AG04450 (cell line): Measurements from ENCODE around the gene NGB. TPM values are rescaled to one million over a fixed set of nuclear protein-coding genes. Genes with fewer than 3 reads are reported as not detected.

ENCODE experiments used
- CTCF ChIA-PET: fragments of 300-600, 350-600 bp; formaldehyde crosslinking; extraction: SDS; loops from one replicate; lab custom pipeline; 2022; ENCODE audit warnings: antibody characterized with exemption, inconsistent platforms; lab: Charles Lee
- POLR2A ChIA-PET: fragments of 350-600 bp; formaldehyde crosslinking; extraction: SDS; loops from one replicate; lab custom pipeline; 2021; ENCODE audit warnings: antibody characterized with exemption, inconsistent platforms; lab: Yijun Ruan, JAX
- DNase-seq: peaks from one replicate; pipeline ENCODE4 v3.0.0-alpha.2; 2011; ENCODE audit warnings: low read depth, low spot score
- H3K27ac ChIP-seq: one replicate; pipeline ENCODE4 v1.5.1; 2012; ENCODE audit warnings: low read depth, low read length, control low read depth
- H3K27me3 ChIP-seq: one replicate; pipeline ENCODE4 v1.6.0; 2012; ENCODE audit warnings: low read length; ENCODE audit not compliant: control insufficient read depth, insufficient read depth
- H3K4me3 ChIP-seq: 2 replicates; pipeline ENCODE4 v1.5.1; 2011; ENCODE audit warnings: mild to moderate bottlenecking, low read depth, low read length, control low read depth
- H3K9me3 ChIP-seq: 2 replicates; pipeline ENCODE4 v1.5.1; 2012; ENCODE audit warnings: low read length; ENCODE audit not compliant: control insufficient read depth, insufficient read depth
- CTCF ChIP-seq: IDR thresholded peaks from 2 replicates; pipeline ENCODE4 v1.5.1; 2011; ENCODE audit warnings: low read depth, low read length, control low read depth, inconsistent platforms
- polyA plus RNA-seq: library from polyadenylated mRNA; depleted of rRNA; stranded (reverse); fragments of >200 nt; gene quantifications from 2 replicates; pipeline ENCODE4 v1.2.3, GENCODE V29; 2011

NGB gene
- polyA plus RNA-seq, 1 experiment, result not detected

- Histone ChIP-seq H3K27me3 (no peaks in the 10 kb centered on the region), H3K9me3 (no peaks in the 10 kb centered on the region; the same call in 1 of the 2 replicates), H3K4me3 (no peak overlapping the region), H3K27ac (no peak overlapping the region)
- no peak for TF ChIP-seq CTCF
- ChIA-PET CTCF (no interaction called here), POLR2A (no interaction called here)
- no peak for DNase-seq
These were observed 20.1 kb downstream of the NGB start for GRCh38 chr14:77250927-77251326.

DNA sequence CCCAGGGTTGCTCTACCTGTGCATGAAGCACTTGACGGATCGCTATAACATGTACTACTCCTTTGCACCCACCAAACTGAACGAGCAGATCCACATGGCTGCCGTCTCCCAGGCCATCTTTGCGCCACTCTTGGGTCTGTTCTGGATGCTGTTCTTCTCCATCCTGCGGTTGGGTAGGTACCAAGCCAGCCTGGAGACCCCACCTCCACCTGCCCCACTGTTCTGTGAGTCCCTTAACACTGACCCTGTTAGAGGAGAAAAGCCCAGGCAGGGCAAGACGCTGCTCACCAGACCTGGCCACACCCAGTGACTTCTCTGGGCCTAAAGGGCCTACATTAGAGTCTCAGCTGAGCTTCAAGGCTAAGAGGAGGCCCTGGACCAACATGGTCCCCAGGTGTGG is 21.7 kb downstream of the NGB start:
- no peak for DNase-seq
- no peaks in the 10 kb centered on the region for H3K27me3 ChIP-seq
- no peaks in the 10 kb centered on the region; the same call in 1 of the 2 replicates for H3K9me3 ChIP-seq
- no peak overlapping the region for H3K27ac ChIP-seq
- H3K4me3 ChIP-seq, result no peak overlapping the region
- no peak for TF ChIP-seq CTCF
- ChIA-PET POLR2A (no interaction called here), CTCF (no interaction called here)

- H3K9me3 ChIP-seq, result no peaks in the 10 kb centered on the region; the same call in 1 of the 2 replicates
- DNase-seq, result no peak
- H3K27ac ChIP-seq, result no peak overlapping the region
- H3K27me3 ChIP-seq, result no peaks in the 10 kb centered on the region
- no peak for TF ChIP-seq CTCF
- ChIA-PET POLR2A (no interaction called here), CTCF (no interaction called here)
- H3K4me3 ChIP-seq, result no peak overlapping the region
These were observed 22.3 kb downstream of the NGB start for GRCh38 chr14:77248666-77249065.

DNA sequence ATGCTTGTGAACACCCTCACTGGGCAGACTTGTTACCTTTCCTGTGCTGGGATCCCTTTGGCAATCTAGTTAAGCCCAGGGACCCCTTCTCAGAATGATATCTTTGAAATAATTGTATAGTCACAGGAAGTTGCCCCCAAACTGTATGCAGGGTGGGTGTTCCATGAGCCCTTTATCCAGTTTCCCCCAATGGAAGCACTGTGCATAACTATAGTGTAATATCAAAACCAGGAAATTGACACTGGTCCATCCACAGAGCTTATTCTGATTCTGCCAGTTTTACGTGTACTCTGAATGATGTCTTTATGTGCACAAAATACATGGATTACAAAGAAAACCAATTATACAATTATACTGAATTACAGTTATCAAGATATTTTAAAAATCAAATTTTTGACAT is 24.2 kb downstream of the NGB start:
- Histone ChIP-seq H3K27ac (no peak overlapping the region), H3K9me3 (no peaks in the 10 kb centered on the region), H3K27me3 (no peaks in the 10 kb centered on the region), H3K4me3 (no peak overlapping the region)
- no peak for TF ChIP-seq CTCF
- POLR2A ChIA-PET, result no interaction called here
- CTCF ChIA-PET, result no interaction called here
- no peak for DNase-seq

- no peak for DNase-seq
- Histone ChIP-seq H3K27me3 (no peaks in the 10 kb centered on the region), H3K27ac (no peak overlapping the region), H3K9me3 (no peaks in the 10 kb centered on the region), H3K4me3 (no peak overlapping the region)
- CTCF ChIA-PET, result interaction anchor here (0.6 kb wide), 1 partner anchor 45 kb away, joined by 3 read pairs; no protein-coding TSS in a partner anchor
- POLR2A ChIA-PET, result no interaction called here
- no peak for TF ChIP-seq CTCF
These were observed 25.2 kb downstream of the NGB start for GRCh38 chr14:77245820-77246219.
